Natural killer cell (primary cell): ENCODE results near the gene DCXR. TPM values are rescaled to one million over a fixed set of nuclear protein-coding genes. Genes with fewer than 3 reads are reported as not detected.

ENCODE experiments used
- ATAC-seq, 3 donors: fragments of 150-1000 bp in 2 of 3; fragments of 200-7000 bp in 1 of 3; cut with Tn5 transposase; 1 replicate in 1 of 3; 2 replicates in 2 of 3; pipeline ENCODE4 v1.10.0; 2021; ENCODE audit warnings: mild to moderate bottlenecking in 2 of 3, moderate library complexity in 2 of 3
- DNase-seq, 2 donors: peaks; one replicate each; pipeline versions ENCODE4 v3.0.0 to v3.0.0-alpha.2; 2013 to 2021; ENCODE audit warnings: mixed read lengths in 1 of 2
- H3K27ac ChIP-seq: one replicate; pipeline ENCODE4 v1.5.1; 2013; ENCODE audit warnings: mild to moderate bottlenecking, low read length
- H3K27me3 ChIP-seq: one replicate; pipeline ENCODE4 v1.6.1; 2013; ENCODE audit warnings: low read length; ENCODE audit not compliant: control insufficient read depth, insufficient read depth
- H3K36me3 ChIP-seq: one replicate; pipeline ENCODE4 v1.6.1; 2013; ENCODE audit warnings: low read length; ENCODE audit not compliant: control insufficient read depth, insufficient read depth
- H3K4me1 ChIP-seq: one replicate; pipeline ENCODE4 v1.6.1; 2013; ENCODE audit warnings: low read length; ENCODE audit not compliant: control insufficient read depth, insufficient read depth
- H3K4me3 ChIP-seq: one replicate; pipeline ENCODE4 v1.5.1; 2013; ENCODE audit warnings: low read length
- H3K9me3 ChIP-seq: one replicate; pipeline ENCODE4 v1.6.1; 2013; ENCODE audit warnings: low read length; ENCODE audit not compliant: control insufficient read depth, insufficient read depth
- H3K27ac Mint-ChIP-seq, 2 donors: one replicate each; pipeline ENCODE4 v1.8.0; 2022; ENCODE audit warnings: mild to moderate bottlenecking in 2 of 2, mixed read lengths in 2 of 2, moderate library complexity in 1 of 2
- H3K27me3 Mint-ChIP-seq, 2 donors: one replicate each; pipeline ENCODE4 v1.8.0; 2022; ENCODE audit warnings: low read depth in 2 of 2, mixed read lengths in 2 of 2
- H3K36me3 Mint-ChIP-seq: one replicate; pipeline ENCODE4 v1.8.0; 2022; ENCODE audit warnings: mixed read lengths
- H3K4me1 Mint-ChIP-seq, 2 donors: one replicate each; pipeline ENCODE4 v1.8.0; 2022; ENCODE audit warnings: mixed read lengths in 2 of 2
- H3K4me3 Mint-ChIP-seq: one replicate; pipeline ENCODE4 v1.8.0; 2022; ENCODE audit warnings: mild to moderate bottlenecking, moderate library complexity, mixed read lengths
- H3K9me3 Mint-ChIP-seq, 2 donors: one replicate each; pipeline ENCODE4 v1.8.0; 2022; ENCODE audit warnings: mixed read lengths in 2 of 2
- WGBS: methylation state at CpG from one replicate; pipeline ENCODE4 v1.1.7; 2013; ENCODE audit warnings: missing lambda C conversion rate; ENCODE audit not compliant: insufficient coverage; 5-methylcytosine and 5-hydroxymethylcytosine counted together
- intact Hi-C: fragments of 100-400 bp; cut with micrococcal nuclease; formaldehyde crosslinking; loops from one replicate; pipeline ENCODE4 v1.14.2; 2022
- total RNA-seq, 4 donors: library from RNA; stranded (reverse); fragments of 120-200 nt in 1 of 4; gene quantifications; one replicate each; pipeline versions ENCODE4 v1.2.3 to v1.2.4, GENCODE V29; 2013 to 2022
- TF ChIP-seq, protein P1 (sequence below): fragments of 200-600 bp; IDR thresholded peaks from one replicate; pipeline ENCODE4 v1.8.0; 2022; ENCODE audit warnings: antibody characterized with exemption

Gene DCXR
- total RNA-seq, 3 donors from 2014 or later (not counting 1 experiment from before 2014, with no cell fraction given) = 93.9 to 171 (median 145) TPM

DNA sequence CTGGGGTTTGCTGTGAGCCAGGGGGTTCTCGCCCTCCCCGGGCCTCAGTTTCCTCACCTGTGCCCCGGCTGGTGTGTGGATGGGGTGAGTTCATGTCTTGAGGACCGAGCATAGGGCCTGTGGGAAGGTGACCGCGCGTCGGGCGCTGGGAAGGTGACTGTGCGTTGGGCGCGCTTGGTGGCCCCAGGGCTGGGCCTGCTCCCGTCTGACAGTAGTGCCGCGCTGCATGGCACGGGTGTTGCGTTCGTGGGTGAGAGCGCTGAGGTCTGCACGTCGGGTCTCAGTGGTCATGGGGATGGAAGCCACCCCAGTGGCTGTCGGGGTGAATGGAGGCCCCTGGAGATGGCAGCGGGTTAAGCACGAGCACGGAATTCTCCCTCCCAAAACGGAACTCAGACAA lies 50.9 kb downstream of the DCXR start:
- Histone ChIP-seq H3K4me3 (no peak overlapping the region), H3K36me3 (peaks cover 25% of the 10 kb centered on the region), H3K9me3 (no peaks in the 10 kb centered on the region), H3K27ac (no peak overlapping the region), H3K4me1 (no peaks in the 10 kb centered on the region), H3K27me3 (no peaks in the 10 kb centered on the region)
- no peaks in the 10 kb centered on the region for H3K36me3 Mint-ChIP-seq
- intact Hi-C loops = no loop called here
- no peaks in the 10 kb centered on the region for H3K27me3 Mint-ChIP-seq
- 95% methylated on average over 26 of the region's 26 CpGs for WGBS
- peaks cover 6 to 18% of the 10 kb centered on the region in 2 donors for H3K4me1 Mint-ChIP-seq
- no peaks in the 10 kb centered on the region for H3K9me3 Mint-ChIP-seq
- no peak for ATAC-seq
- no peak overlapping the region for H3K4me3 Mint-ChIP-seq
- peak overlapping the region in 1 of 2 donors; percentile 53 for H3K27ac Mint-ChIP-seq
- no peak for DNase-seq
- TF ChIP-seq, protein P1, sequence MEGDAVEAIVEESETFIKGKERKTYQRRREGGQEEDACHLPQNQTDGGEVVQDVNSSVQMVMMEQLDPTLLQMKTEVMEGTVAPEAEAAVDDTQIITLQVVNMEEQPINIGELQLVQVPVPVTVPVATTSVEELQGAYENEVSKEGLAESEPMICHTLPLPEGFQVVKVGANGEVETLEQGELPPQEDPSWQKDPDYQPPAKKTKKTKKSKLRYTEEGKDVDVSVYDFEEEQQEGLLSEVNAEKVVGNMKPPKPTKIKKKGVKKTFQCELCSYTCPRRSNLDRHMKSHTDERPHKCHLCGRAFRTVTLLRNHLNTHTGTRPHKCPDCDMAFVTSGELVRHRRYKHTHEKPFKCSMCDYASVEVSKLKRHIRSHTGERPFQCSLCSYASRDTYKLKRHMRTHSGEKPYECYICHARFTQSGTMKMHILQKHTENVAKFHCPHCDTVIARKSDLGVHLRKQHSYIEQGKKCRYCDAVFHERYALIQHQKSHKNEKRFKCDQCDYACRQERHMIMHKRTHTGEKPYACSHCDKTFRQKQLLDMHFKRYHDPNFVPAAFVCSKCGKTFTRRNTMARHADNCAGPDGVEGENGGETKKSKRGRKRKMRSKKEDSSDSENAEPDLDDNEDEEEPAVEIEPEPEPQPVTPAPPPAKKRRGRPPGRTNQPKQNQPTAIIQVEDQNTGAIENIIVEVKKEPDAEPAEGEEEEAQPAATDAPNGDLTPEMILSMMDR = no peak

Other genes with a start within 250 kb of the DCXR start
- gene GCGR, start 233.5 kb downstream of the DCXR start, total RNA-seq = not detected
- 10 to 100 TPM; 81.1 to 95.5 (median 84.2) TPM for gene MCRIP1, start 204.4 kb downstream of the DCXR start, total RNA-seq
- not detected for gene PPP1R27, start 202.6 kb downstream of the DCXR start, total RNA-seq
- 100 to 1,000 TPM; 334 to 468 (median 386) TPM for gene P4HB, start 177.2 kb downstream of the DCXR start, total RNA-seq
- gene ARHGDIA, start 166.4 kb downstream of the DCXR start, total RNA-seq = 100 to 1,000 TPM; 600 to 824 (median 689) TPM
- 100 to 1,000 TPM in 2 of 3 donors, 10 to 100 TPM in 1; 91.5 to 115 (median 105) TPM for gene ALYREF, start 146.1 kb downstream of the DCXR start, total RNA-seq
- gene ANAPC11, start 146.0 kb downstream of the DCXR start, total RNA-seq = 10 to 100 TPM; 40.1 to 50.9 (median 41.5) TPM
- gene NPB, start 135.5 kb downstream of the DCXR start, total RNA-seq = under 1 TPM in 2 of 3 donors, not detected in 1; 0.18 to 0.31 TPM
- 10 to 100 TPM; 30.6 to 34.4 (median 34.2) TPM for gene PCYT2, start 126.3 kb downstream of the DCXR start, total RNA-seq
- gene SIRT7, start 119.5 kb downstream of the DCXR start, total RNA-seq = 100 to 1,000 TPM in 1 of 3 donors, 10 to 100 TPM in 2; 75.8 to 102 (median 94.9) TPM
- gene MAFG, start 110.0 kb downstream of the DCXR start, total RNA-seq = 10 to 100 TPM; 11.9 to 14.6 (median 13.2) TPM
- gene PYCR1, start 100.4 kb downstream of the DCXR start, total RNA-seq = 1 to 10 TPM in 1 of 3 donors, not detected in 2; 3.4 TPM
- gene MYADML2, start 90.5 kb downstream of the DCXR start, total RNA-seq = not detected
- not detected for gene NOTUM, start 76.5 kb downstream of the DCXR start, total RNA-seq
- 10 to 100 TPM; 29.7 to 43.5 (median 40.8) TPM for gene ASPSCR1, start 60.1 kb downstream of the DCXR start, total RNA-seq
- gene CENPX, start 14.8 kb downstream of the DCXR start, total RNA-seq = 10 to 100 TPM; 22.8 to 29.6 (median 27.0) TPM
- gene LRRC45, start 14.4 kb downstream of the DCXR start, total RNA-seq = 10 to 100 TPM; 15.9 to 21.6 (median 16.8) TPM
- 1 to 10 TPM in 2 of 3 donors, under 1 TPM in 1; 0.61 to 2.2 (median 2.1) TPM for gene RAC3, start 6.0 kb downstream of the DCXR start, total RNA-seq
- gene RFNG, start 14.1 kb upstream of the DCXR start, total RNA-seq = 10 to 100 TPM; 22.7 to 26.7 (median 23.2) TPM
- gene GPS1, start 14.2 kb upstream of the DCXR start, total RNA-seq = 10 to 100 TPM; 78.9 to 87.6 (median 85.3) TPM
- 100 to 1,000 TPM; 122 to 144 (median 136) TPM for gene DUS1L, start 28.1 kb upstream of the DCXR start, total RNA-seq
- 10 to 100 TPM; 53.8 to 56.2 (median 54.0) TPM for gene FASN, start 60.5 kb upstream of the DCXR start, total RNA-seq
- 10 to 100 TPM; 69.7 to 79.2 (median 75.1) TPM for gene CCDC57, start 175.1 kb upstream of the DCXR start, total RNA-seq
- gene SLC16A3, start 191.3 kb upstream of the DCXR start, total RNA-seq = 100 to 1,000 TPM; 172 to 365 (median 296) TPM
- 100 to 1,000 TPM; 423 to 475 (median 468) TPM for gene CSNK1D, start 236.0 kb upstream of the DCXR start, total RNA-seq